ENCODE measurements around the gene NAALADL2.

NAALADL2 gene

DNA sequence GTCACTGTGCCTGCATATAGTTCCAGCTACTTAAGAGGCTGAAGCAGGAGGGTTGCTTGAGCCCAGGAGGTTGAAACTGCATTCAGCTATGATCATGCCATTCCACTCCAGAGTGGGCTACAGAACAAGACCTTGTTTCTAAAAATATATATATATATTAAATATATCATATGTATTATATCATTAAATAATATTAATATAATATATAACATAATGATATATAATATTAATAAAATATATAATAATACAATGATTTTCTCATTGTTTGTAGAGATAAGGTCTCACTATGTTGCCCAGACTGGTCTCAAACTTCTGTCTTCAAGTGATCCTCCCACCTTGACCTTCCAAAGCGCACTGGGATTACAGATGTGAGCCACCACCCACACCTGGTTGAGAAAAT lies 101.8 kb downstream of the NAALADL2 start:
- no peak for DNase-seq (ENCODE audit: low spot score)

DNA sequence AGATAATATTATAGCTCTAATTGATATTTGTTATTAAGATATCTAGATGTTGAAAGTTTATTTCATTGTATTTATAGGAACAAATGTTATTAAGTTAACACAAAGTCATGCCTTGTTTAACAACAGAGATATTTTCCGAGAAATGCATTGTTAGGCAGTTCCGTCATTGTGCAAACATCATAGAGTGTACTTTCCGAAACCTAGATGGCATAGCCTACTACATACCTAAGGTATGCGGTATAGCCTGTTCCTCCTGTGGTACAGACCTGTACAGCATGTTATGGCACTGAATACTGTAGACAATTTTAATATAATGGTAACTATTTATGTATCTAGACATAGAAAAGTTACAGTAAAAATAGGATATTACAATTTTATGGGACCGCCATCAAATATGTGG lies 114.3 kb downstream of the NAALADL2 start:
- no peak for DNase-seq (ENCODE audit: low spot score)

GRCh38 chr3:174986685-174987084 lies 127.6 kb downstream of the NAALADL2 start:
- peak; percentile 45 for DNase-seq (ENCODE audit: low spot score)

DNA sequence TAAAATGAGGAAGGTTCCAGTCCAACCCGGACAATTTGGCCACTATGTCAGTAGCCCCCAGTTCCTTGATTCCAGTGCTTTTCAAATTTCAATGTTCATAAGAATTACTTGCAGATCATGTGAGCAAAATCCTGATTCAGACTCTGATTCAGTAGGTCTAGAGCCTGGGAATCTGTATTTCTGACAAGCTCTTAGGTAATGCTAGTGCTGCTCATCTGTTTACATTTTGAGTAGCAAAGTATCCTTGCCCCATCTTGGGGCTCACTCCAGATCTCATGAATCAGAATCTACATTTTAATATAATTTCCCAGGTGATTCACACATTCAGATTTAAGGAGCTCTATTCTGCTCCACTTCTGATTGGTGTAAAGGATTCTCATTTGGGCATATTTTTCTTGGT lies 142.0 kb downstream of the NAALADL2 start:
- DNase-seq (ENCODE audit: low spot score) = no peak

DNA sequence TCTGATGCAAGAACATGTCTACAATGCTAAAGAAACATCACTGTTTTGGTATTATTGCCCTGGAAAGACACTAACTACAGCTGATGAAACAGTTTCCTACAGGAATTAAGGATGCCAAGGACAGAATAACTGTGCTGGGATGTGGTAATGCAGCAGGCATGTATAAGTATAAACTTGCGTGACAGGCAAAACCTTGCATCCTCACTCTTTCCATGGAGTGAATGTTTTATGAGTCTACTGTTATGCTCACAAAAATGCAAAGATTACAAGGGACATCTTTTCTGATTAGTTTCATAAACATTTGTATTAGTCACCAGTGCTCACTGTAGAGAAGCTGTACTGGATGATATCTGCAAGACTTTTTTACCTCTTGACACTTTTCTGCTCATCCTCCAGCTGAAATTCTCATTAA lies 143.6 kb downstream of the NAALADL2 start:
- DNase-seq (ENCODE audit: low spot score) = peak; percentile 55

DNA sequence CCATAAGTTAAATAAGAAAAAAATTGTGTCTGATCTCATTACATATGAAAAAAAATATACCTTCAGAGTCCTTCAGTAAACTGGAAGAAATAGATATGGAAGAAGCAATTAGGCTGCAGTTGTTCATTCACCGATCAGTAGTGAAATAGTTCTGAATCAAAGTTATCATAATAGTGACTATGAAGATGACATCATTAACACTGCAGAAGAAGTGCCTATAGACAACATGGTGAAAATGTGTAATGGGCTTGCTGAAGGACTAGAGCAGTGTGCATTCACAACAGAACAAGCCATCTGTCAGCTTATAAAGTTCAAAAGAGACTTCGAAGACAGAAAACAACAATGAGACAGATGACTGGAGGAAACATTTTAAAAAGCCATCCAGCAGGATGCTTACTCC lies 144.5 kb downstream of the NAALADL2 start:
- DNase-seq (ENCODE audit: low spot score) = no peak

- DNase-seq (ENCODE audit: low spot score) = no peak
These were observed 146.1 kb downstream of the NAALADL2 start for GRCh38 chr3:175005193-175005592.

- DNase-seq (ENCODE audit: low spot score) = peak; percentile 3
These were observed 146.7 kb downstream of the NAALADL2 start for GRCh38 chr3:175005881-175006280.

DNA sequence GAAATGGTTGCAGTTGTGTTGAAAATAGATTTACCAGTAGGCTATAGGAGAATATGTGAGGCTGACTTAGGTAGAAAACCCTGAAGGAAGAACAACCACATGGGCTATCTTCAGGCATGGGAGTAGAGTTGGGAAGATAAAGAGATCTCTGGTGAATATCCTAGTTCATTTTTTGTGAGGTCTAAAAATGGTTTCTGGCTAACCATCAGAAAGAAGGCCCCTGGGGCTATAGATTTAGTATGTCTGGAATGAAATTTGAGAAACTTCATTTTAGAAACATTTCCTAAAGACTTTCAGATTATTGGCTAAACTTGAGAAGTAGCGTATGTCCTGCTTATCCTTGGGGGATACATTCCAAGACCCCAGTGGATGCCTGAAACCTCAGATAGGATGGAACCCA lies 148.2 kb downstream of the NAALADL2 start:
- DNase-seq (ENCODE audit: low spot score) = no peak

DNA sequence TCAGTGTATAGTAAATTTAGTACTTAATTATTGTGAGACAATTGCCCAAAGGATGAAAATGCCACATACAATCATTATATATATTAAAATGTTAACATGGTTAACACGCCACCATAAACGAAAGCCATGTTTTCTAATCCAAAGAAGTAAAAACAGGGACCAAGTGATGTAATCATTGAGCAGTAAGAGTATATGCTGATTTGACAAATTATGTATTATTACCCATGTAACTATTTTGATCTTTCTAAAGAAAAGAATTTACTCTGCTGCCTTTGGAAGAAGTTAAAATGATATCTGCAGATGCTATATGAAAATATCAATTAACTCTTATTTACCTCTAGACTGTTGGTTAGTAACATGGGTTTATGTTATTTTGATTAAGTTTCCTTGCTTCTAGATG lies 150.2 kb downstream of the NAALADL2 start:
- DNase-seq (ENCODE audit: low spot score) = no peak

GRCh38 chr3:175015056-175015635 lies 156.0 kb downstream of the NAALADL2 start:
- no peak for DNase-seq (ENCODE audit: low spot score)

DNA sequence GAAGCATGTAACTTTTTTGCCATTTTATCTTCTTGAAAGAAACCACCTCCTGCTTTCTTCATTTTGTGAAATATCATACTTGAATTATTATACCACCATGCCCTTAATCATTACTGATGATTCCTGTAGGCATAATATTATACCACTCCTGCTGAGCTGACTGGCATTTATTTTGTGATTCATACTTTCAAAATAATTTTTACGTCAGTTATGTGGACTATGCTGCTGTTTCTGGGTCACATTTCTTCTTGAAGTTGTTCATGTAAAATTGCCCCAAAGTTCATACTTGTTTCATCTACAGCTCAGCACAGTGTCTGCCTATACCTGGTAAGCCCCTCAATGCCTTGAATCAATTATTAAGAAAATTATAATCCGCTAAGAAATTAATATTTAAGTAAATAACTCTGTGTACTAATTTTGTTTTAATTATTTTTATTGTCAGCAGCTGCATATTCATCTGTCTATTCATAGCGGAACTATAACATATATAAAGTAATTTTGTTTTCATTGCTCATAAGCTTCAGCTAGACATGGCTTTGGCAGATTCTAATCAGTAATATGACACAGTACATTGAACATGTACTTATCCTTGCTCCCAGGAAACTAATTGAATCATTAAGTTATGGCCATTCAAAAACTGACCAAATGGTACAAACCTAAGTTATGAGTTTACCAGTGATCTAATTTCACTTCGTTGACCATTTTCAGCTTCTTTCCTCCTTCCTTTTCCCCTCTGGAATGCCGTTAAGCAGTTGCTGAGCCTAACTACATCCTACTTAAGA lies 160.0 kb downstream of the NAALADL2 start:
- DNase-seq (ENCODE audit: low spot score) = no peak

DNA sequence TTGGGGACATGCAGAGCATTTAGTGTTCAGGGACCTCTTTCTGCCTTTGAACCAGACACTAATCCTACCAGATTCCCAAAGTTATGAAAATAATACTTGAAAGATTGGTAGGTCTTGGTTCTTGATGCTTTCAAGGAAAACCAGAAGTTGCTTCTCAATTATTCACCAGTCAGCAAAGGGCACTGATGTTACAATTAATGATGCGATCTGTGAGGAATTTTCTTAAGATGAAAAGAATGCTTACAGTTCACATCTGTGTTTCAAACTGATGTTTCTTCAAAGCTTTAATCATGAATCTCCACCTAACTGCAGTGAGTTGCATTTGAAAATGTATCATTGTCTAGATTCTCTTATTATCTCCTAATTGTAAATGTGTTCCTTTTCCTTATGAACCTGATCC lies 161.0 kb downstream of the NAALADL2 start:
- DNase-seq (ENCODE audit: low spot score) = no peak

DNA sequence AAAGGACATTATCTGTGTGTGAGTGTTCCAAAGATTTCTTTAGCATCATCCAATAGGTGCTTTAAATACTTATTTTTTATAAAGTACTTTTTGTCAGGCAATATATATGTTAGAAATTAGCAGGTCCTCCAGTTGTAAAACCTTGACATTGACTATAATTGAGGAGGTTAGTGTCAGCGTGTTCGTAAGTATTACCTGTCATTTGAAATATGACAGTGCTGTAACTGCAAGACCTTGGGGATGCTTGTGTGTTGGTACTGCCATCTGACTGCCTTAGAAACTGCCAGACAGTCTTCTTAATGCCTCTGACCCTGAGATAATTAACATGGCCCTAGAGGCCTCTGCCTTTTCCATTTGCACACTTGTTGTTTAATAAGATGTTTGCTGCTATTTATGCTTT lies 170.7 kb downstream of the NAALADL2 start:
- no peak for DNase-seq (ENCODE audit: low spot score)

DNA sequence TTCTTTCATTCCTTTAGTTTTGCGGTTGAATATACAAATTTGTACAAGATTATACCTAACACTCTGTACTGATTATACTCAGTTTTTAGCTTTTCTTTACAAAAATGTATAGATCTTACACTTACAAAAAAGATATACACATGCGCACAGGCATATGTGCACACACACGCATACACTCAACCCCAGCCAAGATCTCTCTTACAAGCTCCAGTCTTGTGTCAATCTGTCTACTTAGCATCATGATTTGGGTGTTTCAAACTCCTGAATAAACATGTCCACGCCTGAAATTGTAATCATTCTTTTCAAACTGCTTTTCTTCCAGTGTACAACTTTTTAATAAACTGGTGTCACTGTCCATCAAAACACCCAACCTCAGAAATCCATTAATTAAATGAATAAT lies 180.7 kb downstream of the NAALADL2 start:
- DNase-seq (ENCODE audit: low spot score) = no peak

DNA sequence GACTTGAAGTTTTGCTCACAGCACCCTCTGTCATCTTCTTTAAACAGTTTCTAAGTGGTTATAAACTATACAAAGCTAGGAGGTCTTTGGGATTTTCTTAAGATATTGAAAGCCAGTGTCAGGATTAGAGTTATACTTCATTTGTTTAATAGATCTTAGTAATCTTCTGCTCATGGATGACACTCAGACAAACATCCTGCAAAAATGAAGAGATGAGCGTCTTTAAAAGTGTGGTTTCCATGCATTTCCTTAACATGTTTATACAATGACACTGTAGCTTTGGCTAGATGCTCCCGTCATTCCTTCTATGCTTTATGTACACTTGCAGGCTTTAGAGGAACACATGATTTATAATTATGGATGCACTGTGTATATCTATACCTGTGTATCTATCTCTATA lies 182.2 kb downstream of the NAALADL2 start:
- DNase-seq (ENCODE audit: low spot score) = no peak

- DNase-seq (ENCODE audit: low spot score) = no peak
These were observed 187.5 kb downstream of the NAALADL2 start for GRCh38 chr3:175046601-175047000.

DNA sequence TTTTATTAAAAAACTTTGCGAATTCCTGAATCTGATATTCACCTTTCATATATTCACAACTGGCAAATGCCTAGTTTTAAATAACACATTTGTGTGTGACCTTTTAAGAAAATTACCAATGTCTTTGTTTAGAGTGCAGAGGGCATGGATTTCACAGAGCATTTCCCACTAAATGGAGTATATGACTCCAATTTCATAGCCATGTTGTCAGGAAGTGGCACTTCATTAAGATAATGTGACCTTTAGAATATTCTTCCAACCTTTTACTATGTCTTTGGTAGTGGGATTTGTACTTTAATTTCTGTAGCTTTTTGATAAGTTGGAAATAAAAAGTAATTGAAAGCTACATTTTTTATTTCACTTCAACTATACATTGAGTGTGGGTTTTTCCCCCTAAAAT lies 188.7 kb downstream of the NAALADL2 start:
- no peak for DNase-seq (ENCODE audit: low spot score)

DNA sequence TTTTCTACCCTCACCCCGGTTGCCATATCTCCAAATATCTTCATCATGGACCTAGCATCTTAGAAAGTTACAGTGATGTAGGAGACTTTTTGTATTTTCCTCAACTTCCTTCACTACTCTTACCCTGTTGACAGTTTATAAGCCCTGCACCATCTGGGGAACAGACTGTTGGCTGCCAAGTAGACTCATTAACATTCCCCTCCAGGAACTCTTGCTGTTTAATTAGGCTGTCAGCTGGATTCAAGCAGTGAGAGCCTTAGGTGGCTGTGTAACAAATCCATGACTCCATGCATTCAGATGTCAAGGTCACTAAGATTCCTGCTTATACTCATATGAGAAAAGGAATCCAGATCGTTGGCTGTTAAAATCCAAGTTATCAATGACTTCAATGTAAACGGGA lies 198.3 kb downstream of the NAALADL2 start:
- DNase-seq (ENCODE audit: low spot score) = no peak

DNA sequence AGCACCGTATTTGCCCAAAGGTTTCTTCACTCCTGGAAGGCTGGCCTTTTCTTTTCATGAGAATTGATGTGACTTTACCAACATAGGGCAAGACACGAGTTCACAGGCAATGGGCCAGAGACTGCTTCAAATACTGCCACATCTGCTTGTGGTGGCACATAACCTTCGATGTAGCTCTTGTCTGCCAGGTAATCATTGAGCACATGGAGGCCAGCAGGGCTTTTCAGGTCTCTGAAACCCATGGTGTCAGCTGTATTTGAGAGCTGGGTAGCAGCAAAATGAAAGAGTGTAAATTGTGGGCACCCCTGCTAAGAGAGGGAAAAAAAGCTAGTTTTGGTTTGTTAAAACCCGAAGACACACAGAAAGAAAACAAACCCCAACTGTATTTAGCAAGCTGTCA lies 200.7 kb downstream of the NAALADL2 start:
- DNase-seq (ENCODE audit: low spot score) = no peak

- DNase-seq (ENCODE audit: low spot score) = no peak
These were observed 206.4 kb downstream of the NAALADL2 start for GRCh38 chr3:175065497-175065896.

DNA sequence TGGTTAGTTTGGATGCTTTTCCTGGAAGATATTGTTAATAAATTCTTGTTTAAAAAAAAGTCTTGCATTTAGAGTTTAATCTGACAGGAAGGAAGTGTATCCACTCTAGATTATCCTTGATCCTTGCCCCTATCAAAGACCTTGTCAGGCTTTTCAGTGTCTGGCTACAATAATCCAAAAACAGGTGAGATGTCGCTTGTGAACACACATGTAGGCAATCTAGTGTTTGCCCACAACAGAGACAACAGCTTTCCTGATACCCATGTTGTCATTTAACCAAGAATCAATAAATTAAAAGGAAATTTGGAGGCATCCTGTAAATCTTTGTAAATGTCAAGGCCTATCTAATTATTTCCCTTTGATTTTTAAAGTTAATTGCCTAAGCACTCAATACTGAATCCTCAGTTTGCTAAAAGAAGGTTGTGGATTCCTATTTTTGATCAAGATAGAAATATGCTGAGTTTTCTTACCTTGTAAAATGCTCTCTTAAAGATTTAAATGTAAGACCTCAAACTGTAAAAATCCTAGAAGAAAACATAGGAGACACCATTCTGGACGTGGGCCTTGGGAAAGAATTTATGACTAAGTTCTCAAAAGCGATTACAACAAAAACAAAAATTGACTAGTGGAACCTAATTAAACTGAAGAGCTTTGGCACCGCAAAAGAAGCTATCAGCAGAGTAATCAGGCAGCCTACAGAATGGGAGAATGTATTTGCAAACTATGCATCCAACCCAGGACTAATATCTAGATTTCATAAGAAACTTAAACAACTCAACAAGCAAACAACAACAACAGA lies 207.7 kb downstream of the NAALADL2 start:
- DNase-seq (ENCODE audit: low spot score) = no peak

DNA sequence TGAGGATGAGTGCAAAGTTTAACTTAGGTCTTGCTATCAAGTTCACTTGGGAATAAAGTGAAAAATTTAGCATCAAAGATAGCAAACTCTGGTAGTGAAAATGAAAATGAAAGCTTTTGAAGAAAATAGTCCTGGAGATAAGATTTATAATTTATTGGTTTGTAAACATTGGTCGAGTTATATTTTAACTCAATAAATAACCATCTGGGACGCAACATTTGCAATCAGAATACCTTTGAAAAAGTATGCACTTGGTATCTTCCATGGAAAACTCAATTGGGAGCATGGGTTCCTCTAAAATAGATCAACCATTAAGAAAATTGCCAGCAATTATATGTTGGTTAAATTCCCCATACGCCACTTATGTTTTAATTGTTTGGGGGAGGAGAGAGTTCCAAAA lies 209.5 kb downstream of the NAALADL2 start:
- no peak for DNase-seq (ENCODE audit: low spot score)
